ENCODE results near the gene ZFP36L2. TPM values are rescaled to one million over a fixed set of nuclear protein-coding genes. Genes with fewer than 3 reads are reported as not detected.

Gene ZFP36L2
- total and polyA plus RNA-seq, 11 donors = 28.8 to 94.4 (median 38.5) TPM

- Histone ChIP-seq H3K4me3 (no peak overlapping the region), H3K4me1 (peaks cover 0 to 33% (median 0%) of the 10 kb centered on the region in 12 donors), H3K9me3 (no peaks in the 10 kb centered on the region), H3K36me3 (no peaks in the 10 kb centered on the region), H3K27ac (no peak overlapping the region), H3K27me3 (no peaks in the 10 kb centered on the region)
- no peak for DNase-seq
- intact Hi-C loops (cut with DNase I) = no loop called here
- no peak for ATAC-seq
- WGBS, 4 donors = 96 to 100% (median 99%) methylated on average over 4 to 6 of the region's 6 CpGs
- TF ChIP-seq CTCF (IDR thresholded peaks at IDR 0.05) (no peak), POLR2A (IDR thresholded peaks at IDR 0.05) (no peak)
Measured at GRCh38 chr2:43198263-43198662, 28.1 kb downstream of the ZFP36L2 start.

GRCh38 chr2:43197588-43197896, 28.9 kb downstream of the ZFP36L2 start:
- peaks cover 0 to 37% (median 0%) of the 10 kb centered on the region in 12 donors for H3K4me1 ChIP-seq
- no peak for DNase-seq
- H3K27me3 ChIP-seq = no peaks in the 10 kb centered on the region
- ATAC-seq = no peak
- intact Hi-C loops (cut with DNase I) = no loop called here
- H3K36me3 ChIP-seq = no peaks in the 10 kb centered on the region
- TF ChIP-seq POLR2A (IDR thresholded peaks at IDR 0.05) (no peak), CTCF (IDR thresholded peaks at IDR 0.05) (no peak)
- no peaks in the 10 kb centered on the region for H3K9me3 ChIP-seq
- 91 to 97% (median 95%) methylated on average over 5 of the region's 5 CpGs for whole genome bisulfite sequencing, 4 donors
- H3K27ac ChIP-seq = no peak overlapping the region
- no peak overlapping the region for H3K4me3 ChIP-seq

- DNase-seq (no peak), ATAC-seq (no peak)
- TF ChIP-seq CTCF (IDR thresholded peaks at IDR 0.05) = no peak
- no peak for TF ChIP-seq POLR2A (IDR thresholded peaks at IDR 0.05)
- Histone ChIP-seq H3K27ac (no peak overlapping the region), H3K9me3 (no peaks in the 10 kb centered on the region), H3K4me1 (peaks cover 0 to 40% (median 0%) of the 10 kb centered on the region in 12 donors), H3K4me3 (no peak overlapping the region), H3K36me3 (no peaks in the 10 kb centered on the region), H3K27me3 (no peaks in the 10 kb centered on the region)
- intact Hi-C loops (cut with DNase I) = no loop called here
- WGBS, 4 donors = 79 to 86% (median 83%) methylated on average over 9 to 12 of the region's 12 CpGs
Measured at GRCh38 chr2:43196768-43197587, 29.4 kb downstream of the ZFP36L2 start.

- intact Hi-C loops (cut with DNase I) = no loop called here
- Histone ChIP-seq H3K36me3 (no peaks in the 10 kb centered on the region), H3K4me3 (peak overlapping the region in 1 of 12 donors; percentile 15), H3K4me1 (peaks cover 0 to 39% (median 0%) of the 10 kb centered on the region in 12 donors), H3K27me3 (no peaks in the 10 kb centered on the region), H3K9me3 (no peaks in the 10 kb centered on the region), H3K27ac (peak overlapping the region in 1 of 12 donors; percentile 79)
- 81 to 87% (median 83%) methylated on average over 13 of the region's 13 CpGs for WGBS, 4 donors
- no peak for DNase-seq
- TF ChIP-seq POLR2A (IDR thresholded peaks at IDR 0.05) (no peak), CTCF (IDR thresholded peaks at IDR 0.05) (no peak)
- peak in 1 of 4 donors; percentile 16 for ATAC-seq
Measured at GRCh38 chr2:43194121-43194869, 32.1 kb downstream of the ZFP36L2 start.

Measured in heart left ventricle (tissue), 16 donors.